T-helper 2 cell treated with Interferon-gamma antibody and Interleukin-4, amounts not matched to agents 100 ng/mL and 5 ng/mL, for 36 hours (primary cell): ENCODE results near the gene PAPOLB. TPM values are rescaled to one million over a fixed set of nuclear protein-coding genes. Genes with fewer than 3 reads are reported as not detected.

Experiments
- intact Hi-C: fragments of 100-400 bp; cut with micrococcal nuclease; formaldehyde crosslinking; loops from one replicate; pipeline ENCODE4 v1.15.1; 2023
- total RNA-seq: library from RNA; stranded (reverse); gene quantifications from 2 replicates; pipeline ENCODE4 v1.2.3, GENCODE V29; 2022

The PAPOLB gene
- total RNA-seq, 1 donor from 2014 or later: not detected

- intact Hi-C loops: no loop called here
Measured at GRCh38 chr7:4842319-4843064, 19.3 kb downstream of the PAPOLB start.

DNA sequence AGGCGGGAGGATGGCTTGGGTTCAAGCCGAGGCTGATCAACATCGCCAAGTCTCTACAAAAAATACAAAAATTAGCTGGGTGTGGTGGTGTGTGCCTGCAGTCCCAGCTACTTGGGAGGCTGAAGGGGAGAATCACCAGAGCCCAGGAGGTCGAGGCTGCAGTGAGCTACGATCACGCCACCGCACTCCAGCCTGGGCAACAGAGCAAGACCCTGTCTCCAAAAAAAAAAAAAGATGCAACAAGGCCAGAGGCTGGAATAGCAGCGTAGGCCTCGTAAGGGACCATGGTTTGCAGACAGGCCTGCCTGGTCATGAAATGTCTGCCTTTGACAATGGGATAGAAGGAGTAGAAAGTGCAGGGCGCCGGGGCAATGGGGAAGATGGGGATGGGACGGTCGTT lies 20.0 kb downstream of the PAPOLB start:
- intact Hi-C loops: no loop called here

GRCh38 chr7:4841007-4841784 lies 20.6 kb downstream of the PAPOLB start:
- intact Hi-C loops: no loop called here

DNA sequence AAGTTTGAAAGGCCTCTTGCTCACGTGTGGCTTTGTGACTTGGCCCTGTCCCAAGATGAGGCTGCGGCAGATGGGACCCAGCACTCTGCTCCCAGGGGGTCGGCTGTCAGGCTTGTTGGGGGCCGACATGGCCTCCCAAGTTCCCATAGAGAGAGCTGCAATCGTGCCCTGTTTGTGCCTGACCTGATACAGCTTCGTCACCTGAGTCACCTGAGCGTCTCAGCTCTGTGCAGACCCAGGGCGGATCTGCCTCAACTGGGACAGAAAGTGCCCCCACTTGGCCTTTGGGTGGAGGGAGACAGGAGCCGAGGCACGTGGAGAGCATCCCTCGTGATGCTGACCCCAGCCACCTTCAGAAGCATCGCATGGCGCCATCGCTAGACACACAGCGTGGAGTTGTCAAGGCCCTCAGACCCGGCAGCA lies 21.7 kb downstream of the PAPOLB start:
- intact Hi-C loops: no loop called here

DNA sequence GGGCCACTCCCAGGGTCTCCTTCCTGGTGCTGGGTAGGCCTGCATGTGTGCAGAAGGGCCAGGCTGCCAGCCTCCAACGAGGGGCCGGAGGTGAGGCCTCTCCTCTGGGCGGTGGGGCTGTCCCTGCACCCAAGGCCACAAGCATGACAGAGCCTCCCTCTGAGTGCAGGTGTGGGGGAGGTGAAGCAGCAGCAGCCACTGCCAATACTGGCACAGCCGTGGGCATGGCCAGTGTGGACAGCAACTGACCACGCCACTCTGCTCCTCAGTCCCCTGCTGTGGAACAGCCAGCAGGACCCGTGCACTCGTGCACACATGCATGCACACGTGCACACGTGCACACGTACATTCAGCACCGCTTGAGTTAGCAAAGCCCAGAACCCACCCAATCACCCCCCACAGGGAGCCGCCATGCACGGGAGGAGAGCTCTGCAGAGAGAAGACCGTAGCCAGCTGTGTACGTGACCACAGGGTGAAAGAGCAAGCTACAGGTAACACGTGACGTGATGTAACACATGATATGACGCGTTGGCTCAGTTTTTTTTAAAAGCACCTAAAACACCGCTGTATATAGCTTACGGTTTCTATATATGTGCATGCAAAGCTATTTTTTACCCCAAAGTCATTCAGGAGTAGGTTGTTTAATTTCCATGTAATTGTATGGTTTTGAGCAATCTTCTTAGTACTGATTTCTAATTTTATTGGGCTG lies 23.1 kb downstream of the PAPOLB start:
- intact Hi-C loops: no loop called here

- intact Hi-C loops: no loop called here
Measured at GRCh38 chr7:4837803-4838625, 23.8 kb downstream of the PAPOLB start.

DNA sequence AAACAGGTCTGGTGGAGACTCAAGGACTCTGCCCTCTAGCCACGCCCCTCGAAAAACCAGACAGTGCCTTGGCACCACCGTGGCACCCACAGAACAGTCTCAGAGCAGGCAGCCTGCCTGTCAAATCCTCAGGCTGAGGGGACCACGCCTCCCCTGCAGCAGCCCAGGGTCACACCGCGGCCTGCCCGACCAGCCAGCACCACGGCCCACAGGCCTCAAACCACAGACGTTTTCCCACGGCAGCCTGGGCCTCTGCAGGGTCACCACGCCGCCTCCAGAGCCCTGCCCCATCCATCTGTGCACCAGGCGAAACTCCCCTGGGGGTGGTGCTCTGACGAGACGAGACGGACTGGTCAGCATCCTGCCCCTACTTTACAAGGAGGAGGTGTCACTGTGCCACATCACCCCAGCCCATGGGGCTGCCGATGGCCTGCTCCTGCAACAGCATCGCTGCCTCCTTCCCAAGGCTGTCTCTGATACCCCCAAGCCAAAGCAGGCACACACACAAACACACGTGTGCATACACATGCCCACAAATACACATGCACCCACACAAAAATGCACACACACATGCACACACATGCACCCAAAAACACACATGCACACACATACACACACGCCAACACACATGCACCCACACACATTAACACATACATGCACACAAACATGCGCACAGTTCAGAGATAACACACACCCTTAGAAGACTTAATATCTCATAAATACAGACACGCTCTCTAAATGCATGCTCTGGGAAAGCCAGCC lies 24.6 kb downstream of the PAPOLB start:
- intact Hi-C loops: no loop called here

DNA sequence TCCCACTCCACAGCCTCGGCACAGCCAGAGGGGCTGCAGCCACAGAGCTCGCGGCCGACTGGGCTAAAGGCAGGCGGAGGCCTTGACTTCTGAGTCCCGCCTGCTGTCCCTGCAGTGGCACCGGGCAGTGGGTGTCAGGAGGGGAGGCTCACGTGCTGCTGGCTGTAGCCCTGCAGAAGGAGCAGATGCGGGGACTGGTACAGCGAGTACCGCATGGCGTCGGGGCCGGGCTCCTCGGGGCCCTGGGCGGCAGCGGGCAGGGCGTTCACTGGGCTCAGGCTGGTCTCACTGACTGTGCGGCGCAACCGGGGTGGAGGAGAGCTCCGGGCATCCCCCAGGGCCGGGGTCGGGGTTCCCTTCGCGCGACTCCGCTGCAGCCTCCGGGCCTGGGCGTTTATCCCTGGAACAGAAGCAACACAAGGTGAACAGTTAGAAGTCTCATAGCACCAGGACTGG lies 25.6 kb downstream of the PAPOLB start:
- intact Hi-C loops: no loop called here

DNA sequence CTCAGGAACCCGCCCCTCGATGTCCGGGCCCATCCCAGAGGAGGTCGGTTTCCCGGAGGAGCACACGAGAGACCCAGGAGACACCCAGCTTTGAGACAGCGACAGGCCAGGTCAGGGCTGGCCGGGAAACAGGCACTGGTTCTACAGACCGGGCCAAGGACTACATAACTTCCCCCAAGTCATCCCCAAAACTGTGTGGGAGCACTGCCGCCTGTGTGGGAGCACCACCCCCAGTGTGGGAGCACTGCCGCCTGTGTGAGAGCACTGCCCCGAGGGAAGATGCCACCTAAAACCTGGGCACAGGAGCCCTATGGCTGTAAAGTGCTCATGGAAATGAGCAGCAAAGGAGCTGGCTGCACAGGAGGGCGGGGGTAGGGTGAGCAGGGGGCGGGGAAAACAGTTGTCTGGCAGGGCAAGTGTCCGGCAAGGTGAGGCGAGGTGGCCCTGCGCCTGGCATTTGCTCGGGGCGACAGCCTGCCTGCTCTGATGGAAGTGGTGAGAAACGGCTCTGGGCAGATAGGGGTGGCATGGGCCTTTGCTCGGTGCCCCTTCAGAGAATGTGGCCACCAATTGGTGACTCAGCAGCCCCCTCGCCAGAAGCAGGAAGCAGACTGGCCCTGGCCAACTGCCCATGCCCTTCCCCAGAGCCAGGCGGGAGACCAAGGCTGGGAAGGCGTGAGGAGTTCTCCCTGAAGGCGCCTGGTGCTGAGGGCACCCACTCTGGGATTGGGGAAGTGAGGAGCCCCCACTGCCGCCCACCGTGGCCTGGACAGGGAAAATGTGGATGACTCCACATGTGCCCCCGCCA lies 26.2 kb downstream of the PAPOLB start:
- intact Hi-C loops: no loop called here

GRCh38 chr7:4834601-4835397 lies 27.0 kb downstream of the PAPOLB start:
- intact Hi-C loops: no loop called here

DNA sequence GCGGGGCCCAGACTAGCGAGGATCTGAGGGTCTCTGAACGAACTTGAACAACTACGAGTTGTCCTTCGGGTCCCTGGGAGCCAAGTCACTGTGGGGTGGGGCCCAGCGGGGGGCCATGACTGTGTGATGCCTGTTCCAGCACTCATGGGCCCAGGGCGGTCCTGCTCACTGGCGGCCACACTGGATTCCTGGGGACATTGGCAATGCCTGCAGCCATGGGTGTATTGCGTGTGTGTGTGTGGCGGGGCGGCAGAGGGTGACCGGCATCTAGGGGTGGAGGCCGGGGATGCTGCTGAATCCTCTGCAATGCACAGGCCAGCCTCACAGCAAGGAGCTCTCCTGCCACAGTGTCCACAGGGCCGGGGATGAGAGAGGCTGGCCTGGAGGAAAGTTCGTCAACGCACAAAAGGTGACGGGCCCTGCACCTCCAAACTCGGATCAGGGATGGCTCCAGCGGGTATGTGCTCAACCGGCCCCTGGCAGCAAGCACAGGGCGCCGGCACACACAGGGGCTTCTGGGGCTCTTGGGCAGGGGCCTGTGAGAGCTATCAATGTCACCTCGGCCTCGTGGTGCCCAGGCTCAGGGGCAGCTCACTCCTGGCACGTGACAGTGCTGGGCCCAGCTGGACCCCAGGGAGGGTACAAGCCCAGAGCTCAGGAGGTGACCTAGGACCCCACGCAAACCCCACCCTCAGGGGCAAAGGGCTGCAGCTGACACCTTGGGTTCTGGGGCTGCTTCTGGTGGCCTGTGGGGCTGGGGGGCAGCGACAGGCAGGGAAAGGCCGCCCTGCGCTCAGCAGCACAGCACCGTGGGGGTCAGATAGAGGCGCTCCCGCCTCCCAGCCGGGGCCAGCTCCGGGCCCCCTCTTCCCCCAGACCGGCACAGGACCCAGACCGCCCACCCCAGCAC lies 27.9 kb downstream of the PAPOLB start:
- intact Hi-C loops: no loop called here

- intact Hi-C loops: no loop called here
Measured at GRCh38 chr7:4833176-4833575, 28.7 kb downstream of the PAPOLB start.

- intact Hi-C loops: no loop called here
Measured at GRCh38 chr7:4832711-4833110, 29.1 kb downstream of the PAPOLB start.

- intact Hi-C loops: loop anchor here (2.0 kb wide), 1 partner anchor 253 kb away; no protein-coding TSS in a partner anchor
Measured at GRCh38 chr7:4831723-4832495, 29.9 kb downstream of the PAPOLB start.

DNA sequence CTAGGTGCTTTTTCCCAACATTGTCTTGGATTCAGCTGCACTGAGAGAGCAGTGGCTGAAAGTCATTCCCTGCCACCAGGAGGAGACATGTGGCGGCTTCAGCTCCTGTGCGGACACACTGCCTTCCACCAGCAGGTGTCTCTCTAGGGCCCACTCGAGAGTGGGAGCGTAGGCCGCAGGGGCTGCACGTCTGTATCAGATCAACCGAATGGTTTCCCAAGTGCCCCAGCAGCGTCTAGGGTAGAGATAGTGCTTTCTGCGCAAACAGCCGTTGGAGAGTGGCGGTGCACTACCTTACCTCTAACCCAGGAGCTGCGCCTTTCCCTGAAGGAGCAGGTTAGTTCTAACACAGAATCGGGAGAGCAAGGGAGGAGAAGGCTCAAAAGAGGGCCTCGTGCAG lies 31.7 kb downstream of the PAPOLB start:
- intact Hi-C loops: loop anchor here (1.0 to 2.0 kb wide), 2 partner anchors 53 to 255 kb away; partner anchors contain the start of gene RADIL

DNA sequence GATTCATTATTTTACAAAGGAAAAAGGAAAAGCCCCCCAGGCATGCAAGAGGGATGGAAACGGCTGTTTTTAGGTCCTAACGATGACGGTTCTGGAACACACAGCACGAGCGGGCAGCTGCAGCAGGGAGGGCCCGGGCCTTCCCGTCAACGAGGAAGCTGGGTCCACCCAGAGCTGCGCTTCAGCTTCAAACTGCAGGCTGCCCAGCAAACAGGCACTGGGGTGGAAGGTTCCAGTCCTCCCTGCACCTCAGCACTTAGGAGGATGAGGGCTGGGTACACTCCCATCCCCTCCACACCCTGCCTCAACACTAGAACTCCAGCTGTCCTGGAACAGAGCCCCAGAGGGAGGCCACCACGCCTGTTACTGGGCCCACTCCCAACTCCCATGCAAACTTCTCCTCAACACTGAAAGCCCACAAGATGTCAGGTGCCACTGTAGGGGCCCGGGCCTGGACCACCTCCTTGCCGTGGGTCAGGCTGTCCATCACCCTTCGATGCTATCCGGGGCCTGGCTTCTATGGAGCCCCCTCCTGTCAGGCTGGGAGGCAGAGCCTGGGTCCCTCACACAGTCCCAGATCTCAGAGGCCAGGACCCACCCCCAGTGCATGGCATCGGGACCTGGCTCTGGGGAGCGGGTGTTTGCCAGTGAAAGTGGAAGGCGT lies 33.0 kb downstream of the PAPOLB start:
- intact Hi-C loops: no loop called here
